Neural cell (in vitro differentiated cells): Measurements from ENCODE around the gene CTDSPL. TPM values are rescaled to one million over a fixed set of nuclear protein-coding genes. Genes with fewer than 3 reads are reported as not detected.

Experiments
- H2AFZ ChIP-seq: fragments of 200-600, 300-800 bp; sonication (generic), shearing (Covaris generic); 2 replicates; pipeline ENCODE4 v1.6.0; 2014; ENCODE audit warnings: low read depth, mild to moderate bottlenecking, antibody characterized with exemption, low read length, moderate library complexity
- H3F3A ChIP-seq: fragments of 200-600 bp; shearing (Covaris generic); 2 replicates; pipeline ENCODE4 v1.6.1; 2016; ENCODE audit warnings: mild to moderate bottlenecking, moderate library complexity, mixed read lengths, antibody characterized with exemption, low read length; ENCODE audit not compliant: insufficient read depth, poor library complexity, severe bottlenecking
- H3K27ac ChIP-seq: fragments of 200-600, 300-800 bp; sonication (generic), shearing (Covaris generic); 2 replicates; pipeline ENCODE4 v1.5.1; 2014; ENCODE audit warnings: mild to moderate bottlenecking, low read length, moderate library complexity
- H3K27me3 ChIP-seq: fragments of 300-800, 200-600 bp; sonication (generic), shearing (Covaris generic); 2 replicates; pipeline ENCODE4 v1.6.0; 2014; ENCODE audit warnings: mild to moderate bottlenecking, low read depth, low read length, moderate library complexity; ENCODE audit not compliant: insufficient read depth
- H3K36me3 ChIP-seq: fragments of 300-800, 200-600 bp; sonication (generic), shearing (Covaris generic); 2 replicates; pipeline ENCODE4 v1.5.1; 2014; ENCODE audit warnings: mild to moderate bottlenecking, antibody characterized with exemption, low read length, moderate library complexity; ENCODE audit not compliant: insufficient read depth
- H3K4me2 ChIP-seq: fragments of 300-800, 200-600 bp; sonication (generic), shearing (Covaris generic); 2 replicates; pipeline ENCODE4 v1.6.0; 2014; ENCODE audit warnings: mild to moderate bottlenecking, low read length
- H3K4me3 ChIP-seq: fragments of 300-800, 200-600 bp; sonication (generic), shearing (Covaris generic); 2 replicates; pipeline ENCODE4 v1.5.1; 2014; ENCODE audit warnings: mild to moderate bottlenecking, low read length, moderate library complexity
- H3K79me2 ChIP-seq: fragments of 200-600 bp; shearing (Covaris generic); replicated peaks from 2 replicates; pipeline ENCODE4 v1.6.0; 2014; ENCODE audit warnings: mild to moderate bottlenecking, low read length, moderate library complexity; ENCODE audit not compliant: insufficient read depth
- H3K9ac ChIP-seq: fragments of 300-800, 200-600 bp; sonication (generic), shearing (Covaris generic); 2 replicates; pipeline ENCODE4 v1.6.1; 2016; ENCODE audit warnings: mild to moderate bottlenecking, low read length, mixed read lengths
- H3K9me2 ChIP-seq: fragments of 200-600 bp; shearing (Covaris generic); 2 replicates; pipeline ENCODE4 v1.6.1; 2016; ENCODE audit warnings: mild to moderate bottlenecking, low read length, mixed read lengths; ENCODE audit not compliant: insufficient read depth
- H3K9me3 ChIP-seq: fragments of 200-600, 300-800 bp; sonication (generic), shearing (Covaris generic); 2 replicates; pipeline ENCODE4 v1.6.1; 2016; ENCODE audit warnings: mild to moderate bottlenecking, mixed run types, low read length, moderate library complexity, mixed read lengths
- H4K20me1 ChIP-seq: fragments of 200-600 bp; shearing (Covaris generic); 2 replicates; pipeline ENCODE4 v1.6.1; 2016; ENCODE audit warnings: mild to moderate bottlenecking, mixed run types; ENCODE audit not compliant: insufficient read depth
- EZH2 ChIP-seq: fragments of 200-600, 300-800 bp; shearing (Covaris generic), sonication (generic); IDR thresholded peaks from 2 replicates; pipeline ENCODE4 v1.6.1; 2014; ENCODE audit warnings: antibody characterized with exemption, low read length, borderline replicate concordance, mild to moderate bottlenecking; ENCODE audit not compliant: insufficient read depth, poor library complexity, severe bottlenecking
- MXI1 ChIP-seq: fragments of 450-650 bp; conservative IDR thresholded peaks from 2 replicates; pipeline ENCODE4 v1.6.1; 2014; ENCODE audit warnings: antibody characterized with exemption, mild to moderate bottlenecking; ENCODE audit not compliant: poor library complexity, severe bottlenecking
- RAD21 ChIP-seq: fragments of 450-650 bp; conservative IDR thresholded peaks from 2 replicates; pipeline ENCODE4 v1.6.1; 2014; ENCODE audit warnings: antibody characterized with exemption, mild to moderate bottlenecking, moderate library complexity
- SMC3 ChIP-seq: fragments of 450-650 bp; conservative IDR thresholded peaks from 2 replicates; pipeline ENCODE4 v1.6.1; 2014; ENCODE audit warnings: antibody characterized with exemption, mild to moderate bottlenecking, moderate library complexity; ENCODE audit not compliant: poor library complexity
- TAF1 ChIP-seq: IDR thresholded peaks from 2 replicates; pipeline ENCODE4 v1.6.1; 2012; ENCODE audit warnings: low read depth
- polyA plus RNA-seq: library from polyadenylated mRNA; depleted of rRNA; stranded (reverse); fragments of >200 nt; gene quantifications from 2 replicates; pipeline ENCODE4 v1.2.3, GENCODE V29; 2014
- TF ChIP-seq, protein P1 (sequence below): fragments of 450-650 bp; IDR thresholded peaks from 2 replicates; pipeline ENCODE4 v1.5.1; 2014; ENCODE audit warnings: antibody characterized with exemption, mild to moderate bottlenecking, moderate library complexity; ENCODE audit not compliant: poor library complexity, severe bottlenecking
- TF ChIP-seq, protein P2 (sequence below): IDR thresholded peaks from 2 replicates; pipeline ENCODE4 v1.6.1; 2012; ENCODE audit warnings: borderline replicate concordance

CTDSPL gene
- polyA plus RNA-seq, 1 donor from 2014 or later, result 17.0 TPM

DNA sequence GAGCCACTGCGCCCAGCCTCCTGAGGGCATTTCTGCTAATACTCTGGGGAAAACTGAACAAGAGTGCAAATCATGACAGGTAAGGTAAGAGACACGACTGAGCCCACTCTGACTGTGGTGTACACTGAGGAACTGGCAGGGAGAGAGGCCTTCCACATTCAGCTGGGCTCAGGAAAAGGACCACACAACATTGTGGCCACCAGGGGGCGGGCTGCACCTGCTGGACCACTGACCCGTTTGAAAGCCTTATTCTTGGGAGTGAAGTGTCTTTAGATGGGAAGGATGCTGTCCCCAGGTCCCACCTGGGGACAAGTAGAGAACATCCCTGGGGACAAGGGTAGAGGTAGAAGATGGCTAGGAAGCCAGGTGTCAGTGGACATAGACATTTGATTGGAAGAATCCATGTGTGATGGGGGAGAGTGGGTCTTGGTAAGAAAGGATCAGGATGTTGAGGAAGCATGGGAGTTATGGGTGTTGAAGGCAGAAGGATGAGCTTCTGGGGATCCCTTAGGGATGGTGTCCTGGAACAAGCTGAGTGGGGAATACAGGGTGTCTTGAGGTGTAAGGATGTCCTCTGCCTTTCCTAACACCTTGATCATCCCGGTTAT is 6.2 kb upstream of the CTDSPL start:
- no peak overlapping the region for H2AFZ ChIP-seq
- TF ChIP-seq RAD21 (peak; percentile 74), SMC3 (peak; percentile 75), MXI1 (no peak), TAF1 (no peak), EZH2 (no peak)
- TF ChIP-seq, protein P1, sequence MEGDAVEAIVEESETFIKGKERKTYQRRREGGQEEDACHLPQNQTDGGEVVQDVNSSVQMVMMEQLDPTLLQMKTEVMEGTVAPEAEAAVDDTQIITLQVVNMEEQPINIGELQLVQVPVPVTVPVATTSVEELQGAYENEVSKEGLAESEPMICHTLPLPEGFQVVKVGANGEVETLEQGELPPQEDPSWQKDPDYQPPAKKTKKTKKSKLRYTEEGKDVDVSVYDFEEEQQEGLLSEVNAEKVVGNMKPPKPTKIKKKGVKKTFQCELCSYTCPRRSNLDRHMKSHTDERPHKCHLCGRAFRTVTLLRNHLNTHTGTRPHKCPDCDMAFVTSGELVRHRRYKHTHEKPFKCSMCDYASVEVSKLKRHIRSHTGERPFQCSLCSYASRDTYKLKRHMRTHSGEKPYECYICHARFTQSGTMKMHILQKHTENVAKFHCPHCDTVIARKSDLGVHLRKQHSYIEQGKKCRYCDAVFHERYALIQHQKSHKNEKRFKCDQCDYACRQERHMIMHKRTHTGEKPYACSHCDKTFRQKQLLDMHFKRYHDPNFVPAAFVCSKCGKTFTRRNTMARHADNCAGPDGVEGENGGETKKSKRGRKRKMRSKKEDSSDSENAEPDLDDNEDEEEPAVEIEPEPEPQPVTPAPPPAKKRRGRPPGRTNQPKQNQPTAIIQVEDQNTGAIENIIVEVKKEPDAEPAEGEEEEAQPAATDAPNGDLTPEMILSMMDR, result peak; percentile 74
- H3K9me3 ChIP-seq, result no peaks in the 10 kb centered on the region
- no peaks in the 10 kb centered on the region for H3K9me2 ChIP-seq
- peaks cover 9% of the 10 kb centered on the region for H3K79me2 ChIP-seq
- H3K27me3 ChIP-seq, result no peaks in the 10 kb centered on the region
- H4K20me1 ChIP-seq, result no peaks in the 10 kb centered on the region
- H3K27ac ChIP-seq, result no peak overlapping the region
- no peaks in the 10 kb centered on the region for H3K36me3 ChIP-seq
- no peak overlapping the region for H3K4me3 ChIP-seq
- H3K9ac ChIP-seq, result no peak overlapping the region
- H3F3A ChIP-seq, result no peaks in the 10 kb centered on the region
- no peak overlapping the region for H3K4me2 ChIP-seq

DNA sequence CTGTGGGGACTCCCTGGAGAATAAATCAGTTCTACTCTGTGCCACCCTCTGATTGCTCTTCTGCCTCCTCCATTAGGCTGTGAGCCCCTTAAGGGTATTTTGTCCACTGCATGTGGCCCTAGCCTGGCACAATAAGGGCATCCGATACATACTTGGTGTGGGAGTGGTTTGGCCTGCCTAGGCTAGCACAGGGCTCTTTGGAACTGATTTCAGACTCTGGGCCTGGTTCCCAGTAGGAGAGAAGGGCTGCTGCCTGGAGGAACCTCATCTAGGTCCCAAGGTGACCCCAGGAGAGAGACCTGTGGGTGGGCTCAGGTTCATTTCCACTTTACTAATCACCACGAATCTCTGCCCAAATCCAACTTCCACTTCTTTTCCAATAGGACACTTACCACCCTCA is 5.3 kb upstream of the CTDSPL start:
- H3K9me2 ChIP-seq, result no peaks in the 10 kb centered on the region
- no peak overlapping the region for H3K27ac ChIP-seq

More for the DNA sequence above, 5.3 kb upstream of the CTDSPL start:
- H2AFZ ChIP-seq, result no peak overlapping the region
- H3K79me2 ChIP-seq, result peaks cover 9% of the 10 kb centered on the region
- no peaks in the 10 kb centered on the region for H3K9me3 ChIP-seq
- H3K4me2 ChIP-seq, result no peak overlapping the region
- no peaks in the 10 kb centered on the region for H4K20me1 ChIP-seq
- TF ChIP-seq TAF1, result no peak
- TF ChIP-seq, protein P2, sequence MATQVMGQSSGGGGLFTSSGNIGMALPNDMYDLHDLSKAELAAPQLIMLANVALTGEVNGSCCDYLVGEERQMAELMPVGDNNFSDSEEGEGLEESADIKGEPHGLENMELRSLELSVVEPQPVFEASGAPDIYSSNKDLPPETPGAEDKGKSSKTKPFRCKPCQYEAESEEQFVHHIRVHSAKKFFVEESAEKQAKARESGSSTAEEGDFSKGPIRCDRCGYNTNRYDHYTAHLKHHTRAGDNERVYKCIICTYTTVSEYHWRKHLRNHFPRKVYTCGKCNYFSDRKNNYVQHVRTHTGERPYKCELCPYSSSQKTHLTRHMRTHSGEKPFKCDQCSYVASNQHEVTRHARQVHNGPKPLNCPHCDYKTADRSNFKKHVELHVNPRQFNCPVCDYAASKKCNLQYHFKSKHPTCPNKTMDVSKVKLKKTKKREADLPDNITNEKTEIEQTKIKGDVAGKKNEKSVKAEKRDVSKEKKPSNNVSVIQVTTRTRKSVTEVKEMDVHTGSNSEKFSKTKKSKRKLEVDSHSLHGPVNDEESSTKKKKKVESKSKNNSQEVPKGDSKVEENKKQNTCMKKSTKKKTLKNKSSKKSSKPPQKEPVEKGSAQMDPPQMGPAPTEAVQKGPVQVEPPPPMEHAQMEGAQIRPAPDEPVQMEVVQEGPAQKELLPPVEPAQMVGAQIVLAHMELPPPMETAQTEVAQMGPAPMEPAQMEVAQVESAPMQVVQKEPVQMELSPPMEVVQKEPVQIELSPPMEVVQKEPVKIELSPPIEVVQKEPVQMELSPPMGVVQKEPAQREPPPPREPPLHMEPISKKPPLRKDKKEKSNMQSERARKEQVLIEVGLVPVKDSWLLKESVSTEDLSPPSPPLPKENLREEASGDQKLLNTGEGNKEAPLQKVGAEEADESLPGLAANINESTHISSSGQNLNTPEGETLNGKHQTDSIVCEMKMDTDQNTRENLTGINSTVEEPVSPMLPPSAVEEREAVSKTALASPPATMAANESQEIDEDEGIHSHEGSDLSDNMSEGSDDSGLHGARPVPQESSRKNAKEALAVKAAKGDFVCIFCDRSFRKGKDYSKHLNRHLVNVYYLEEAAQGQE, result no peak
- TF ChIP-seq, protein P1, result no peak
- no peak overlapping the region for H3K9ac ChIP-seq
- no peaks in the 10 kb centered on the region for H3K27me3 ChIP-seq
- H3K4me3 ChIP-seq, result no peak overlapping the region
- no peaks in the 10 kb centered on the region for H3K36me3 ChIP-seq
- H3F3A ChIP-seq, result no peaks in the 10 kb centered on the region
